K562 (cell line): ENCODE results near the gene TMEM158.

ENCODE experiments used
- BMI1 ChIP-seq: fragments of 150-350 bp; IDR thresholded peaks from 2 replicates; pipeline ENCODE4 v1.6.1; 2014; ENCODE audit warnings: low read length
- PATZ1 ChIP-seq: fragments of 250-450 bp; sonication (Bioruptor Pico); IDR thresholded peaks from 2 replicates; pipeline ENCODE4 v1.5.0; 2020; ENCODE audit warnings: mild to moderate bottlenecking, borderline replicate concordance
- POLR2A ChIP-seq: fragments of 450-650 bp; conservative IDR thresholded peaks from 2 replicates; pipeline ENCODE4 v1.6.1; 2016
- SETDB1 ChIP-seq: IDR thresholded peaks from one replicate; pipeline ENCODE4 v1.6.1; 2012; ENCODE audit warnings: low read length, control low read depth, inconsistent platforms
- SMARCE1 ChIP-seq: fragments of 450-650 bp; IDR thresholded peaks from 2 replicates; pipeline ENCODE4 v1.7.1; 2016; ENCODE audit warnings: mild to moderate bottlenecking
- TARDBP ChIP-seq: fragments of 450-650 bp; IDR thresholded peaks from 2 replicates; pipeline ENCODE4 v1.6.1; 2016
- ZNF184 ChIP-seq: sonication (generic); formaldehyde crosslinking; IDR thresholded peaks from 2 replicates; pipeline ENCODE4 v1.5.0; 2020; ENCODE audit warnings: missing genetic modification reagents
- TF ChIP-seq, protein P1 (sequence below), 3 experiments: IDR thresholded peaks in 2 of 3; conservative IDR thresholded peaks in 1 of 3; 2 replicates each; pipeline ENCODE4 v1.5.1; 2011 to 2012; ENCODE audit warnings: low read length in 3 of 3, mild to moderate bottlenecking in 3 of 3, control low read depth in 2 of 3, improper control_type of control experiment in 1 of 3, inconsistent platforms in 1 of 3, low read depth in 1 of 3, mixed read lengths in 1 of 3, moderate library complexity in 1 of 3; ENCODE audit not compliant: insufficient read depth in 2 of 3
- TF ChIP-seq, protein P2 (sequence below): sonication (generic); formaldehyde crosslinking; IDR thresholded peaks from 2 replicates; pipeline ENCODE4 v1.5.0; 2020; ENCODE audit warnings: missing genetic modification reagents
- TF ChIP-seq, protein P3 (sequence below): sonication (generic); formaldehyde crosslinking; IDR thresholded peaks from 2 replicates; pipeline ENCODE4 v1.8.1; 2022; ENCODE audit warnings: missing genetic modification reagents

DNA sequence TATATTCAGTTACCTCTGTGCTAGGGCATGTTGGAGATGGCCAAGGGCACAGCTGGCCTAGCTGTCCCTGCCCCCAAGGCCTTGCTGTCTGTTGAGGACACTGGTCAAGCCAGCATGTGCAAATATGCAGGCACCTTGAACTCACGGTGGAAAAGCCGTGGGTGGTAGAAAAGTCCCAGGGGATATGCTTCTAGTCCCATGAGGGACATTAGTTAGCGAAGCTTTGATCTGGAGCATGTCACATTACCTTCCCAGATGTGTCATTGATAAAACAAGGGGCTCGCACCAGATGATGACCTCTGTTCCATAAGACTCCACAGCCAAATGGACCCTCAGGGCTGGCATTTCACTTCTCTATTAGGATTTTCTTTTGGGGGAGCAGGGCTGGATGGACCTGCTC is 14.2 kb upstream of the TMEM158 start:
- TF ChIP-seq SMARCE1, result no peak
- TF ChIP-seq, protein P1, sequence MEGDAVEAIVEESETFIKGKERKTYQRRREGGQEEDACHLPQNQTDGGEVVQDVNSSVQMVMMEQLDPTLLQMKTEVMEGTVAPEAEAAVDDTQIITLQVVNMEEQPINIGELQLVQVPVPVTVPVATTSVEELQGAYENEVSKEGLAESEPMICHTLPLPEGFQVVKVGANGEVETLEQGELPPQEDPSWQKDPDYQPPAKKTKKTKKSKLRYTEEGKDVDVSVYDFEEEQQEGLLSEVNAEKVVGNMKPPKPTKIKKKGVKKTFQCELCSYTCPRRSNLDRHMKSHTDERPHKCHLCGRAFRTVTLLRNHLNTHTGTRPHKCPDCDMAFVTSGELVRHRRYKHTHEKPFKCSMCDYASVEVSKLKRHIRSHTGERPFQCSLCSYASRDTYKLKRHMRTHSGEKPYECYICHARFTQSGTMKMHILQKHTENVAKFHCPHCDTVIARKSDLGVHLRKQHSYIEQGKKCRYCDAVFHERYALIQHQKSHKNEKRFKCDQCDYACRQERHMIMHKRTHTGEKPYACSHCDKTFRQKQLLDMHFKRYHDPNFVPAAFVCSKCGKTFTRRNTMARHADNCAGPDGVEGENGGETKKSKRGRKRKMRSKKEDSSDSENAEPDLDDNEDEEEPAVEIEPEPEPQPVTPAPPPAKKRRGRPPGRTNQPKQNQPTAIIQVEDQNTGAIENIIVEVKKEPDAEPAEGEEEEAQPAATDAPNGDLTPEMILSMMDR (IDR thresholded peaks at IDR 0.05 in 2 of 3, conservative IDR thresholded peaks at IDR 0.05 in 1 of 3; ENCODE audit: insufficient read depth in 2 of 3, low read depth in 1 of 3, low read length in 3 of 3), result no peak
- TF ChIP-seq PATZ1, result no peak
- no peak for TF ChIP-seq SETDB1
- no peak for TF ChIP-seq BMI1
- TF ChIP-seq, protein P2, sequence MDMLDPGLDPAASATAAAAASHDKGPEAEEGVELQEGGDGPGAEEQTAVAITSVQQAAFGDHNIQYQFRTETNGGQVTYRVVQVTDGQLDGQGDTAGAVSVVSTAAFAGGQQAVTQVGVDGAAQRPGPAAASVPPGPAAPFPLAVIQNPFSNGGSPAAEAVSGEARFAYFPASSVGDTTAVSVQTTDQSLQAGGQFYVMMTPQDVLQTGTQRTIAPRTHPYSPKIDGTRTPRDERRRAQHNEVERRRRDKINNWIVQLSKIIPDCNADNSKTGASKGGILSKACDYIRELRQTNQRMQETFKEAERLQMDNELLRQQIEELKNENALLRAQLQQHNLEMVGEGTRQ, result no peak
- TF ChIP-seq, protein P3, sequence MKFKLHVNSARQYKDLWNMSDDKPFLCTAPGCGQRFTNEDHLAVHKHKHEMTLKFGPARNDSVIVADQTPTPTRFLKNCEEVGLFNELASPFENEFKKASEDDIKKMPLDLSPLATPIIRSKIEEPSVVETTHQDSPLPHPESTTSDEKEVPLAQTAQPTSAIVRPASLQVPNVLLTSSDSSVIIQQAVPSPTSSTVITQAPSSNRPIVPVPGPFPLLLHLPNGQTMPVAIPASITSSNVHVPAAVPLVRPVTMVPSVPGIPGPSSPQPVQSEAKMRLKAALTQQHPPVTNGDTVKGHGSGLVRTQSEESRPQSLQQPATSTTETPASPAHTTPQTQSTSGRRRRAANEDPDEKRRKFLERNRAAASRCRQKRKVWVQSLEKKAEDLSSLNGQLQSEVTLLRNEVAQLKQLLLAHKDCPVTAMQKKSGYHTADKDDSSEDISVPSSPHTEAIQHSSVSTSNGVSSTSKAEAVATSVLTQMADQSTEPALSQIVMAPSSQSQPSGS (CRISPR knock-in tag), result no peak
- no peak for TF ChIP-seq POLR2A
- TF ChIP-seq ZNF184 (CRISPR knock-in tag), result no peak
- TF ChIP-seq TARDBP, result no peak
